K562 (cell line): ENCODE data around the gene NDUFC2.

Experiments
- BACH1 ChIP-seq: fragments of 200-800 bp; sonication (Bioruptor generic); IDR thresholded peaks from 2 replicates; pipeline ENCODE4 v1.6.1; 2016; ENCODE audit warnings: missing genetic modification characterization, missing compliant biosample characterization
- BHLHE40 ChIP-seq: IDR thresholded peaks from 2 replicates; pipeline ENCODE4 v1.6.1; 2011; ENCODE audit warnings: low read length, improper control_type of control experiment
- RAD51 ChIP-seq: fragments of 450-650 bp; IDR thresholded peaks from 2 replicates; pipeline ENCODE4 v1.7.1; 2016; ENCODE audit warnings: low read depth, mild to moderate bottlenecking, borderline replicate concordance
- SMARCE1 ChIP-seq: fragments of 450-650 bp; IDR thresholded peaks from 2 replicates; pipeline ENCODE4 v1.7.1; 2016; ENCODE audit warnings: mild to moderate bottlenecking
- SRSF3 ChIP-seq: fragments of 200-400 bp; formaldehyde crosslinking; IDR thresholded peaks from 2 replicates; pipeline ENCODE4 v1.6.1; 2016; ENCODE audit warnings: mild to moderate bottlenecking, low read length, moderate library complexity; ENCODE audit not compliant: insufficient read depth
- TF ChIP-seq, protein P1 (sequence below), 3 experiments: IDR thresholded peaks in 2 of 3; conservative IDR thresholded peaks in 1 of 3; 2 replicates each; pipeline ENCODE4 v1.5.1; 2011 to 2012; ENCODE audit warnings: low read length in 3 of 3, mild to moderate bottlenecking in 3 of 3, control low read depth in 2 of 3, improper control_type of control experiment in 1 of 3, inconsistent platforms in 1 of 3, low read depth in 1 of 3, mixed read lengths in 1 of 3, moderate library complexity in 1 of 3; ENCODE audit not compliant: insufficient read depth in 2 of 3
- TF ChIP-seq, protein P2 (sequence below): fragments of 250-450 bp; sonication (Bioruptor Pico); IDR thresholded peaks from 2 replicates; pipeline ENCODE4 v1.5.0; 2020; ENCODE audit warnings: mild to moderate bottlenecking, borderline replicate concordance

DNA sequence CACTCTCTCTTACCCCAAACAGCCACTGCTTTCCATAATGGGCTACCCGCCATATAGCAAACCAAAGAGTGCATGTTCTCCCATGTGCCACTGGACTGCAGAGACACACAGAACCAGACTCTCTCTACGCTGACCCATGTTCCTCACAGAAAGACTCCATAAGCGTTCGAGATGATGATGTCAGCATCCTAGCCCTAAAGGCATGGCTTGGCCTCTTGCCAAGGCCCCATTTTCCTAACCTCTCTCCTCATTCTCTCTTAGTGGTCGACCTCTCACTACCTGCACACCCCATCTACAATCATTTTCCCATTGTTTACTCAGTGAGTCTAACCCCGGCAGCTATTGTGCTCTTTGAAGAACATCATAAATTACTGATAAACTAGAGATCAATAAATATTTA is 4.9 kb downstream of the NDUFC2 start:
- TF ChIP-seq, protein P1, sequence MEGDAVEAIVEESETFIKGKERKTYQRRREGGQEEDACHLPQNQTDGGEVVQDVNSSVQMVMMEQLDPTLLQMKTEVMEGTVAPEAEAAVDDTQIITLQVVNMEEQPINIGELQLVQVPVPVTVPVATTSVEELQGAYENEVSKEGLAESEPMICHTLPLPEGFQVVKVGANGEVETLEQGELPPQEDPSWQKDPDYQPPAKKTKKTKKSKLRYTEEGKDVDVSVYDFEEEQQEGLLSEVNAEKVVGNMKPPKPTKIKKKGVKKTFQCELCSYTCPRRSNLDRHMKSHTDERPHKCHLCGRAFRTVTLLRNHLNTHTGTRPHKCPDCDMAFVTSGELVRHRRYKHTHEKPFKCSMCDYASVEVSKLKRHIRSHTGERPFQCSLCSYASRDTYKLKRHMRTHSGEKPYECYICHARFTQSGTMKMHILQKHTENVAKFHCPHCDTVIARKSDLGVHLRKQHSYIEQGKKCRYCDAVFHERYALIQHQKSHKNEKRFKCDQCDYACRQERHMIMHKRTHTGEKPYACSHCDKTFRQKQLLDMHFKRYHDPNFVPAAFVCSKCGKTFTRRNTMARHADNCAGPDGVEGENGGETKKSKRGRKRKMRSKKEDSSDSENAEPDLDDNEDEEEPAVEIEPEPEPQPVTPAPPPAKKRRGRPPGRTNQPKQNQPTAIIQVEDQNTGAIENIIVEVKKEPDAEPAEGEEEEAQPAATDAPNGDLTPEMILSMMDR (IDR thresholded peaks at IDR 0.05 in 2 of 3, conservative IDR thresholded peaks at IDR 0.05 in 1 of 3; ENCODE audit: insufficient read depth in 2 of 3, low read depth in 1 of 3, low read length in 3 of 3): no peak
- TF ChIP-seq SMARCE1 (no peak), RAD51 (no peak), BHLHE40 (no peak), SRSF3 (no peak), BACH1 (tag) (no peak)
- TF ChIP-seq, protein P2, sequence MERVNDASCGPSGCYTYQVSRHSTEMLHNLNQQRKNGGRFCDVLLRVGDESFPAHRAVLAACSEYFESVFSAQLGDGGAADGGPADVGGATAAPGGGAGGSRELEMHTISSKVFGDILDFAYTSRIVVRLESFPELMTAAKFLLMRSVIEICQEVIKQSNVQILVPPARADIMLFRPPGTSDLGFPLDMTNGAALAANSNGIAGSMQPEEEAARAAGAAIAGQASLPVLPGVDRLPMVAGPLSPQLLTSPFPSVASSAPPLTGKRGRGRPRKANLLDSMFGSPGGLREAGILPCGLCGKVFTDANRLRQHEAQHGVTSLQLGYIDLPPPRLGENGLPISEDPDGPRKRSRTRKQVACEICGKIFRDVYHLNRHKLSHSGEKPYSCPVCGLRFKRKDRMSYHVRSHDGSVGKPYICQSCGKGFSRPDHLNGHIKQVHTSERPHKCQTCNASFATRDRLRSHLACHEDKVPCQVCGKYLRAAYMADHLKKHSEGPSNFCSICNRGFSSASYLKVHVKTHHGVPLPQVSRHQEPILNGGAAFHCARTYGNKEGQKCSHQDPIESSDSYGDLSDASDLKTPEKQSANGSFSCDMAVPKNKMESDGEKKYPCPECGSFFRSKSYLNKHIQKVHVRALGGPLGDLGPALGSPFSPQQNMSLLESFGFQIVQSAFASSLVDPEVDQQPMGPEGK (CRISPR knock-in tag): no peak
